HCT116 (cell line): ENCODE data around the gene NFIA. TPM values are rescaled to one million over a fixed set of nuclear protein-coding genes. Genes with fewer than 3 reads are reported as not detected.

Experiments used
- ATAC-seq: fragments of 200-7000 bp; cut with Tn5 transposase; 2 replicates; pipeline ENCODE4 v1.9.1; 2020; ENCODE audit warnings: mild to moderate bottlenecking, moderate library complexity
- BruUV-seq: library from RNA; stranded (reverse); fragments of 400-500 nt; replicated peaks from 2 replicates; lab custom pipeline; 2021; lab: Mats Ljungman, UMichigan
- CTCF ChIA-PET: fragments of 300-600 bp; sonication (Branson Sonifier 250); formaldehyde crosslinking; loops from one replicate; lab custom pipeline; 2021; ENCODE audit warnings: antibody characterized with exemption; lab: Charles Lee
- POLR2A ChIA-PET: fragments of 300-600, 350-600 bp; sonication (Branson Sonifier 250); formaldehyde crosslinking; loops from one replicate; lab custom pipeline; 2021; ENCODE audit warnings: antibody characterized with exemption; lab: Charles Lee
- RAD21 ChIA-PET, 2 experiments: fragments of 300-600 bp; sonication (Branson Sonifier 250); formaldehyde crosslinking; loops; one replicate each; lab custom pipeline; 2023; ENCODE audit warnings: low total read pairs in 2 of 2; ENCODE audit not compliant: uncharacterized antibody in 2 of 2, unreplicated experiment in 2 of 2, low non-redundant PET in 1 of 2; lab: Charles Lee
- DNase-seq: peaks from one replicate; pipeline ENCODE4 v3.0.0-alpha.2; 2010; ENCODE audit warnings: low read depth, low spot score
- H2AFZ ChIP-seq: fragments of 200-600 bp; shearing (Covaris generic), sonication (generic); 2 replicates; pipeline ENCODE4 v1.6.1; 2017; ENCODE audit warnings: low read depth, mixed run types, mixed read lengths, antibody characterized with exemption, low read length; ENCODE audit not compliant: poor library complexity, severe bottlenecking
- H3K27ac ChIP-seq: 2 replicates; pipeline ENCODE4 v1.5.1; 2012; ENCODE audit warnings: low read depth, low read length
- H3K27me3 ChIP-seq: fragments of 200-600 bp; sonication (generic); 2 replicates; pipeline ENCODE4 v1.6.1; 2016; ENCODE audit warnings: mixed run types, low read length, mixed read lengths; ENCODE audit not compliant: insufficient read depth
- H3K36me3 ChIP-seq, 2 experiments: fragments of 200-500 bp in 1 of 2; fragments of 200-600 bp in 1 of 2; sonication (Bioruptor generic) in 1 of 2; sonication (generic) in 1 of 2; 2 replicates each; pipeline versions ENCODE4 v1.5.1 to v1.6.1; 2014 to 2016; ENCODE audit warnings: low read length in 2 of 2, inconsistent platforms in 1 of 2, mixed read lengths in 1 of 2, mixed run types in 1 of 2; ENCODE audit not compliant: insufficient read depth in 2 of 2, control insufficient read depth in 1 of 2
- H3K4me1 ChIP-seq, 2 experiments: fragments of 200-600 bp in 1 of 2; sonication (generic) in 1 of 2; 2 replicates each; pipeline versions ENCODE4 v1.5.1 to v1.6.1; 2012 to 2017; ENCODE audit warnings: low read length in 2 of 2, inconsistent platforms in 1 of 2, mild to moderate bottlenecking in 1 of 2, mixed read lengths in 1 of 2, mixed run types in 1 of 2, moderate library complexity in 1 of 2; ENCODE audit not compliant: insufficient read depth in 2 of 2, control insufficient read depth in 1 of 2
- H3K4me2 ChIP-seq: fragments of 200-600 bp; sonication (generic); 2 replicates; pipeline ENCODE4 v1.6.1; 2017; ENCODE audit warnings: mixed run types, low read length, mixed read lengths
- H3K4me3 ChIP-seq, 2 experiments: fragments of 200-600 bp in 1 of 2; sonication (generic) in 1 of 2; replicated peaks in 1 of 2; 2 replicates each; pipeline ENCODE4 v1.5.1; 2011 to 2016; ENCODE audit warnings: low read length in 2 of 2, control low read depth in 1 of 2, low read depth in 1 of 2, mild to moderate bottlenecking in 1 of 2, mixed read lengths in 1 of 2, mixed run types in 1 of 2
- H3K79me2 ChIP-seq: fragments of 200-600 bp; sonication (generic); 2 replicates; pipeline ENCODE4 v1.6.1; 2017; ENCODE audit warnings: mild to moderate bottlenecking, mixed run types, low read length, moderate library complexity, mixed read lengths; ENCODE audit not compliant: insufficient read depth
- H3K9ac ChIP-seq: fragments of 200-600 bp; sonication (generic); 2 replicates; pipeline ENCODE4 v1.6.1; 2016; ENCODE audit warnings: low read length, mixed read lengths
- H3K9me2 ChIP-seq: fragments of 200-600 bp; sonication (generic), shearing (Covaris generic); 2 replicates; pipeline ENCODE4 v1.6.1; 2017; ENCODE audit warnings: mixed run types, mild to moderate bottlenecking, moderate library complexity; ENCODE audit not compliant: insufficient read depth
- H3K9me3 ChIP-seq, 2 experiments: fragments of 200-500 bp in 1 of 2; fragments of 200-600 bp in 1 of 2; sonication (Bioruptor generic) in 1 of 2; sonication (generic) in 1 of 2; 2 replicates each; pipeline ENCODE4 v1.6.1; 2014 to 2017; ENCODE audit warnings: low read length in 2 of 2, mixed read lengths in 2 of 2, inconsistent platforms in 1 of 2, low read depth in 1 of 2, mild to moderate bottlenecking in 1 of 2, mixed run types in 1 of 2, moderate library complexity in 1 of 2; ENCODE audit not compliant: control insufficient read depth in 1 of 2, insufficient read depth in 1 of 2
- H4K20me1 ChIP-seq: fragments of 200-600 bp; sonication (generic), shearing (Covaris generic); 2 replicates; pipeline ENCODE4 v1.6.1; 2017; ENCODE audit warnings: mixed run types, mild to moderate bottlenecking, moderate library complexity; ENCODE audit not compliant: insufficient read depth
- CEBPB ChIP-seq: IDR thresholded peaks from 2 replicates; pipeline ENCODE4 v1.6.1; 2012; ENCODE audit warnings: low read depth
- EZH2 ChIP-seq: fragments of 200-600 bp; sonication (generic); IDR thresholded peaks from 2 replicates; pipeline ENCODE4 v1.6.1; 2017; ENCODE audit warnings: antibody characterized with exemption, mixed run types
- EZH2phosphoT487 ChIP-seq: fragments of 200-600 bp; IDR thresholded peaks from 2 replicates; pipeline ENCODE4 v1.6.1; 2018; ENCODE audit warnings: antibody characterized with exemption, borderline replicate concordance
- FOSL1 ChIP-seq: IDR thresholded peaks from 2 replicates; pipeline ENCODE4 v1.6.1; 2012; ENCODE audit warnings: low read depth
- POLR2A ChIP-seq: IDR thresholded peaks from 2 replicates; pipeline ENCODE4 v1.7.0; 2011; ENCODE audit warnings: borderline replicate concordance; ENCODE audit not compliant: insufficient read depth, insufficient read length; ENCODE audit errors: extremely low read depth
- POLR2AphosphoS5 ChIP-seq: IDR thresholded peaks from 2 replicates; pipeline ENCODE4 v1.6.1; 2011; ENCODE audit warnings: mild to moderate bottlenecking, low read depth, low read length, moderate library complexity
- RAD21 ChIP-seq: IDR thresholded peaks from 2 replicates; pipeline ENCODE4 v1.6.1; 2012; ENCODE audit warnings: low read depth, mild to moderate bottlenecking
- SP1 ChIP-seq: IDR thresholded peaks from 2 replicates; pipeline ENCODE4 v1.6.1; 2012; ENCODE audit warnings: low read depth
- SRF ChIP-seq: IDR thresholded peaks from 2 replicates; pipeline ENCODE4 v1.6.1; 2012; ENCODE audit warnings: low read depth
- YY1 ChIP-seq: IDR thresholded peaks from 2 replicates; pipeline ENCODE4 v1.6.1; 2011; ENCODE audit warnings: low read length, low read depth, moderate library complexity, mild to moderate bottlenecking; ENCODE audit not compliant: insufficient replicate concordance; ENCODE audit errors: extremely low read depth
- ZFX ChIP-seq: fragments of 450-650 bp; IDR thresholded peaks from 2 replicates; pipeline ENCODE4 v1.6.1; 2017
- intact Hi-C: fragments of 100-400 bp; cut with micrococcal nuclease; formaldehyde crosslinking; loops from 2 replicates; pipeline ENCODE4 v1.10.0; 2022
- total RNA-seq: library from RNA; stranded (reverse); gene quantifications from one replicate; pipeline ENCODE4 v1.2.1, GENCODE V29; 2021; ENCODE audit not compliant: unreplicated experiment
- TF ChIP-seq, protein P1 (sequence below): IDR thresholded peaks from 2 replicates; pipeline ENCODE4 v1.6.1; 2011; ENCODE audit warnings: mild to moderate bottlenecking, low read length, moderate library complexity; ENCODE audit not compliant: insufficient replicate concordance; ENCODE audit errors: extremely low read depth
- TF ChIP-seq, protein P2 (sequence below): IDR thresholded peaks from 2 replicates; pipeline ENCODE4 v1.6.1; 2012
- TF ChIP-seq, protein P3 (sequence below): IDR thresholded peaks from 2 replicates; pipeline ENCODE4 v1.6.1; 2012
- TF ChIP-seq, protein P4 (sequence below): IDR thresholded peaks from 2 replicates; pipeline ENCODE4 v1.6.1; 2012; ENCODE audit warnings: low read depth

NFIA gene
- total RNA-seq, 1 experiment from 2014 or later: 17.2 TPM

DNA sequence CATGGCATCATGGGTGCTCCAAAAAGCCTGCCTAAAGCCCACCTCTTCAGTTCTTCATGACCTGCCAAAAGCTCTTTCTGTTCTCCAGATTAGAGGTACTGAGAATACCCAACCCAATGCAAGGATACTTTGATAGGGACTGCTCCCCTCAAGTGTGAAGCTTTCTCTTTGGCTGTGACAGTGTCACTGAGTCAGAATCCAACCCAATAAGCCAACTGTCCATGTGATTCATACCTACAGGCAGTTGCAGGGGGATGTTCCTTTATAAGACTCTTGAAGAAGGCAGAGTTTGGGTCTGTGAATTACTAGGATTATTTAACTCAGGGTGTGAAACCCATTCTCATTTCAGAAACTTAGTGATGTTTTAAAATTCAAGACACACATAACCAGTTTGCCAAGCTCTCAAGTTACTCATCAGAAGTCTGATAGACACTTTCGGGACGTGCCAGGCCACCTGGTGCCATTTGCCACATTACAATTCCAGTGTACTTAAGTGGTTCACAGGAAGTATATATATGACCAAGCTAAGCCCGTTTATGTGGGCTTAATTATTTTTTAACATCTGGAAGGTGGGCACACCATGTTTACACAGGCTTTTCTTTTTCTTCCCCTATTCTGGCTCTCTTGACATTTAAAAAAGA, 265.8 kb downstream of the NFIA start:
- H3K79me2 ChIP-seq: no peaks in the 10 kb centered on the region
- ChIA-PET POLR2A (no interaction called here), CTCF (no interaction called here), RAD21 (no interaction called here)
- H3K27me3 ChIP-seq: no peaks in the 10 kb centered on the region
- no peaks in the 10 kb centered on the region for H3K4me1 ChIP-seq
- ATAC-seq: no peak
- H2AFZ ChIP-seq: no peak overlapping the region
- no peaks in the 10 kb centered on the region for H3K9me3 ChIP-seq
- no peak overlapping the region for H3K4me3 ChIP-seq
- no peak overlapping the region for H3K9ac ChIP-seq
- TF ChIP-seq, protein P1, sequence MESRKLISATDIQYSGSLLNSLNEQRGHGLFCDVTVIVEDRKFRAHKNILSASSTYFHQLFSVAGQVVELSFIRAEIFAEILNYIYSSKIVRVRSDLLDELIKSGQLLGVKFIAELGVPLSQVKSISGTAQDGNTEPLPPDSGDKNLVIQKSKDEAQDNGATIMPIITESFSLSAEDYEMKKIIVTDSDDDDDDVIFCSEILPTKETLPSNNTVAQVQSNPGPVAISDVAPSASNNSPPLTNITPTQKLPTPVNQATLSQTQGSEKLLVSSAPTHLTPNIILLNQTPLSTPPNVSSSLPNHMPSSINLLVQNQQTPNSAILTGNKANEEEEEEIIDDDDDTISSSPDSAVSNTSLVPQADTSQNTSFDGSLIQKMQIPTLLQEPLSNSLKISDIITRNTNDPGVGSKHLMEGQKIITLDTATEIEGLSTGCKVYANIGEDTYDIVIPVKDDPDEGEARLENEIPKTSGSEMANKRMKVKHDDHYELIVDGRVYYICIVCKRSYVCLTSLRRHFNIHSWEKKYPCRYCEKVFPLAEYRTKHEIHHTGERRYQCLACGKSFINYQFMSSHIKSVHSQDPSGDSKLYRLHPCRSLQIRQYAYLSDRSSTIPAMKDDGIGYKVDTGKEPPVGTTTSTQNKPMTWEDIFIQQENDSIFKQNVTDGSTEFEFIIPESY: no peak
- TF ChIP-seq YY1 (no peak), EZH2 (no peak), RAD21 (no peak), ZFX (no peak), POLR2A (no peak), SP1 (no peak), POLR2AphosphoS5 (no peak), SRF (no peak), CEBPB (no peak), FOSL1 (no peak), EZH2phosphoT487 (no peak)
- TF ChIP-seq, protein P2, sequence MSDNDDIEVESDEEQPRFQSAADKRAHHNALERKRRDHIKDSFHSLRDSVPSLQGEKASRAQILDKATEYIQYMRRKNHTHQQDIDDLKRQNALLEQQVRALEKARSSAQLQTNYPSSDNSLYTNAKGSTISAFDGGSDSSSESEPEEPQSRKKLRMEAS: no peak
- TF ChIP-seq, protein P3, sequence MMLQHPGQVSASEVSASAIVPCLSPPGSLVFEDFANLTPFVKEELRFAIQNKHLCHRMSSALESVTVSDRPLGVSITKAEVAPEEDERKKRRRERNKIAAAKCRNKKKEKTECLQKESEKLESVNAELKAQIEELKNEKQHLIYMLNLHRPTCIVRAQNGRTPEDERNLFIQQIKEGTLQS: no peak
- TF ChIP-seq, protein P4, sequence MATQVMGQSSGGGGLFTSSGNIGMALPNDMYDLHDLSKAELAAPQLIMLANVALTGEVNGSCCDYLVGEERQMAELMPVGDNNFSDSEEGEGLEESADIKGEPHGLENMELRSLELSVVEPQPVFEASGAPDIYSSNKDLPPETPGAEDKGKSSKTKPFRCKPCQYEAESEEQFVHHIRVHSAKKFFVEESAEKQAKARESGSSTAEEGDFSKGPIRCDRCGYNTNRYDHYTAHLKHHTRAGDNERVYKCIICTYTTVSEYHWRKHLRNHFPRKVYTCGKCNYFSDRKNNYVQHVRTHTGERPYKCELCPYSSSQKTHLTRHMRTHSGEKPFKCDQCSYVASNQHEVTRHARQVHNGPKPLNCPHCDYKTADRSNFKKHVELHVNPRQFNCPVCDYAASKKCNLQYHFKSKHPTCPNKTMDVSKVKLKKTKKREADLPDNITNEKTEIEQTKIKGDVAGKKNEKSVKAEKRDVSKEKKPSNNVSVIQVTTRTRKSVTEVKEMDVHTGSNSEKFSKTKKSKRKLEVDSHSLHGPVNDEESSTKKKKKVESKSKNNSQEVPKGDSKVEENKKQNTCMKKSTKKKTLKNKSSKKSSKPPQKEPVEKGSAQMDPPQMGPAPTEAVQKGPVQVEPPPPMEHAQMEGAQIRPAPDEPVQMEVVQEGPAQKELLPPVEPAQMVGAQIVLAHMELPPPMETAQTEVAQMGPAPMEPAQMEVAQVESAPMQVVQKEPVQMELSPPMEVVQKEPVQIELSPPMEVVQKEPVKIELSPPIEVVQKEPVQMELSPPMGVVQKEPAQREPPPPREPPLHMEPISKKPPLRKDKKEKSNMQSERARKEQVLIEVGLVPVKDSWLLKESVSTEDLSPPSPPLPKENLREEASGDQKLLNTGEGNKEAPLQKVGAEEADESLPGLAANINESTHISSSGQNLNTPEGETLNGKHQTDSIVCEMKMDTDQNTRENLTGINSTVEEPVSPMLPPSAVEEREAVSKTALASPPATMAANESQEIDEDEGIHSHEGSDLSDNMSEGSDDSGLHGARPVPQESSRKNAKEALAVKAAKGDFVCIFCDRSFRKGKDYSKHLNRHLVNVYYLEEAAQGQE: no peak
- H3K27ac ChIP-seq: no peak overlapping the region
- H4K20me1 ChIP-seq: no peaks in the 10 kb centered on the region
- intact Hi-C loops: no loop called here
- no peak overlapping the region for H3K4me2 ChIP-seq
- no TSS peak for BruUV-seq
- no peaks in the 10 kb centered on the region for H3K36me3 ChIP-seq
- no peak for DNase-seq
- no peaks in the 10 kb centered on the region for H3K9me2 ChIP-seq
